ENCODE measurements around the gene DTL. TPM values are rescaled to one million over a fixed set of nuclear protein-coding genes. Genes with fewer than 3 reads are reported as not detected.
A peak's percentile ranks its signal among the peaks of the same experiment; 100 is the strongest.
"Not testable (repeated sequence)": the region's sequence is repeated elsewhere in the genome, so short reads cannot be mapped to it uniquely, and the experiment has no call there.

The DTL gene
- total RNA-seq, 3 donors from 2014 or later, result 1.4 to 12.0 (median 3.2) TPM

GRCh38 chr1:212012034-212012740 is 23.4 kb upstream of the DTL start:
- H3K9me3 ChIP-seq, result peaks cover 4% of the 10 kb centered on the region
- H3K36me3 ChIP-seq (ENCODE audit: low read depth), result no peaks in the 10 kb centered on the region
- intact Hi-C loops (cut with DNase I, micrococcal nuclease), result no loop called here
- peak; percentile 98 for ATAC-seq
- H3K4me1 ChIP-seq (ENCODE audit: low read depth), result no peaks in the 10 kb centered on the region
- DNase-seq, result peak in 2 of 3 donors; percentile 62 to 79
- TF ChIP-seq CTCF (IDR thresholded peaks at IDR 0.05), result peak; percentile 88
- no peak overlapping the region for H3K4me3 ChIP-seq

GRCh38 chr1:212013672-212014071 is 21.9 kb upstream of the DTL start:
- intact Hi-C loops (cut with DNase I, micrococcal nuclease), result no loop called here
- H3K4me3 ChIP-seq, result no peak overlapping the region

GRCh38 chr1:212020975-212021374 is 14.6 kb upstream of the DTL start:
- H3K36me3 ChIP-seq (ENCODE audit: low read depth), result no peaks in the 10 kb centered on the region
- intact Hi-C loops (cut with DNase I, micrococcal nuclease), result no loop called here
- no peak for ATAC-seq

More at GRCh38 chr1:212013672-212014071, 21.9 kb upstream of the DTL start:
- no peaks in the 10 kb centered on the region for H3K4me1 ChIP-seq (ENCODE audit: low read depth)
- ATAC-seq, result no peak
- H3K9me3 ChIP-seq, result peaks cover 4% of the 10 kb centered on the region
- DNase-seq, result no peak
- no peaks in the 10 kb centered on the region for H3K36me3 ChIP-seq (ENCODE audit: low read depth)
- no peak for TF ChIP-seq CTCF (IDR thresholded peaks at IDR 0.05)

GRCh38 chr1:212021563-212021962 is 14.0 kb upstream of the DTL start:
- DNase-seq, result no peak
- no peak for TF ChIP-seq CTCF (IDR thresholded peaks at IDR 0.05)
- intact Hi-C loops (cut with DNase I, micrococcal nuclease), result no loop called here
- Histone ChIP-seq H3K4me1 (ENCODE audit: low read depth) (no peaks in the 10 kb centered on the region), H3K4me3 (no peak overlapping the region), H3K36me3 (ENCODE audit: low read depth) (no peaks in the 10 kb centered on the region), H3K9me3 (no peaks in the 10 kb centered on the region)
- ATAC-seq, result no peak

More at GRCh38 chr1:212020975-212021374, 14.6 kb upstream of the DTL start:
- Histone ChIP-seq H3K4me3 (no peak overlapping the region), H3K4me1 (ENCODE audit: low read depth) (no peaks in the 10 kb centered on the region), H3K9me3 (no peaks in the 10 kb centered on the region)
- no peak for TF ChIP-seq CTCF (IDR thresholded peaks at IDR 0.05)
- no peak for DNase-seq

GRCh38 chr1:212022908-212023307 is 12.6 kb upstream of the DTL start:
- H3K9me3 ChIP-seq; H3K36me3 ChIP-seq (ENCODE audit: low read depth); DNase-seq; H3K4me1 ChIP-seq (ENCODE audit: low read depth); ATAC-seq; H3K4me3 ChIP-seq; intact Hi-C loops (cut with DNase I, micrococcal nuclease): not testable (repeated sequence)

- intact Hi-C loops (cut with DNase I, micrococcal nuclease), result no loop called here
- Histone ChIP-seq H3K4me1 (ENCODE audit: low read depth) (no peaks in the 10 kb centered on the region), H3K36me3 (ENCODE audit: low read depth) (no peaks in the 10 kb centered on the region), H3K9me3 (no peaks in the 10 kb centered on the region), H3K4me3 (no peak overlapping the region)
- no peak for DNase-seq
- no peak for TF ChIP-seq CTCF (IDR thresholded peaks at IDR 0.05)
- no peak for ATAC-seq
These were observed 10.9 kb upstream of the DTL start for GRCh38 chr1:212024469-212025149.

- intact Hi-C loops (cut with DNase I, micrococcal nuclease), result not testable (repeated sequence)
These were observed 7.8 kb upstream of the DTL start for GRCh38 chr1:212027727-212028126.

More at GRCh38 chr1:212027727-212028126, 7.8 kb upstream of the DTL start:
- H3K4me1 ChIP-seq (ENCODE audit: low read depth); H3K9me3 ChIP-seq; H3K4me3 ChIP-seq; ATAC-seq; H3K36me3 ChIP-seq (ENCODE audit: low read depth); DNase-seq: not testable (repeated sequence)

Measured in mucosa of descending colon (tissue), 3 donors.